Sigmoid colon (tissue), 7 donors: ENCODE measurements around the gene CD200. TPM values are rescaled to one million over a fixed set of nuclear protein-coding genes. Genes with fewer than 3 reads are reported as not detected.

Experiments
- DNase-seq: peaks from one replicate; pipeline ENCODE4 v3.0.0-alpha.2; 2019
- H3K27ac ChIP-seq, 4 donors: fragments of 200-600 bp; sonication (generic); one replicate each; pipeline ENCODE4 v1.5.1; 2016 to 2019; ENCODE audit warnings: mild to moderate bottlenecking in 1 of 4
- H3K27me3 ChIP-seq, 3 donors: fragments of 200-600 bp; sonication (generic); one replicate each; pipeline ENCODE4 v1.5.1; 2019; ENCODE audit warnings: mild to moderate bottlenecking in 1 of 3
- H3K36me3 ChIP-seq, 4 donors: fragments of 200-600 bp; sonication (generic); one replicate each; pipeline ENCODE4 v1.5.1; 2016 to 2019
- H3K4me1 ChIP-seq, 4 donors: fragments of 200-600 bp; sonication (generic); one replicate each; pipeline ENCODE4 v1.5.1; 2017 to 2019
- H3K4me3 ChIP-seq, 4 donors: fragments of 200-600 bp; sonication (generic); one replicate each; pipeline ENCODE4 v1.5.1; 2017 to 2019; ENCODE audit warnings: mild to moderate bottlenecking in 2 of 4, moderate library complexity in 1 of 4
- H3K9me3 ChIP-seq, 4 donors: fragments of 200-600 bp in 3 of 4; sonication (generic) in 3 of 4; one replicate each; pipeline versions ENCODE4 v1.5.1 to v1.6.1; 2013 to 2019
- EP300 ChIP-seq, 4 donors: sonication (generic); formaldehyde crosslinking; IDR thresholded peaks; one replicate each; pipeline ENCODE4 v1.6.1; 2017; ENCODE audit warnings: antibody characterized with exemption in 4 of 4
- POLR2A ChIP-seq, 2 donors: fragments of 450-650 bp; IDR thresholded peaks; one replicate each; pipeline ENCODE4 v1.6.1; 2016; ENCODE audit warnings: antibody characterized with exemption in 2 of 2, mild to moderate bottlenecking in 2 of 2, moderate library complexity in 2 of 2
- POLR2AphosphoS5 ChIP-seq, 4 donors: sonication (generic); formaldehyde crosslinking; IDR thresholded peaks; one replicate each; pipeline ENCODE4 v1.6.1; 2017; ENCODE audit warnings: antibody characterized with exemption in 4 of 4
- WGBS, 2 donors: extraction: QIAGEN DNeasy Blood & Tissue Kit; methylation state at CpG; one replicate each; pipeline ENCODE4 v1.1.7; 2013; 5-methylcytosine and 5-hydroxymethylcytosine counted together
- intact Hi-C: fragments of 100-400 bp; cut with DNase I; formaldehyde crosslinking; loops from one replicate; pipeline ENCODE4 v1.15.1; 2023
- polyA plus RNA-seq, 3 donors: library from polyadenylated mRNA; stranded (reverse); fragments of 200-250 nt; gene quantifications; one replicate each; pipeline ENCODE4 v1.2.3, GENCODE V29; 2013
- total RNA-seq, 4 donors: library from RNA; depleted of rRNA; stranded (reverse); fragments of >200 nt; gene quantifications; one replicate each; pipeline ENCODE4 v1.1.0, GENCODE V29; 2016
- TF ChIP-seq, protein P1 (sequence below), 4 experiments: fragments of 450-650 bp in 3 of 4; fragments of 200-600 bp in 1 of 4; IDR thresholded peaks; one replicate each; pipeline ENCODE4 v1.5.1; 2016 to 2019; ENCODE audit warnings: antibody characterized with exemption in 4 of 4, mild to moderate bottlenecking in 3 of 4, moderate library complexity in 2 of 4
- donor health status: healthy with polysubstance abuse.
- donor health status: Bipolar disorder and iron deficiency.
- donor health status: healthy.

The CD200 gene
- total and polyA plus RNA-seq, 7 donors: 1.2 to 13.0 (median 4.6) TPM

DNA sequence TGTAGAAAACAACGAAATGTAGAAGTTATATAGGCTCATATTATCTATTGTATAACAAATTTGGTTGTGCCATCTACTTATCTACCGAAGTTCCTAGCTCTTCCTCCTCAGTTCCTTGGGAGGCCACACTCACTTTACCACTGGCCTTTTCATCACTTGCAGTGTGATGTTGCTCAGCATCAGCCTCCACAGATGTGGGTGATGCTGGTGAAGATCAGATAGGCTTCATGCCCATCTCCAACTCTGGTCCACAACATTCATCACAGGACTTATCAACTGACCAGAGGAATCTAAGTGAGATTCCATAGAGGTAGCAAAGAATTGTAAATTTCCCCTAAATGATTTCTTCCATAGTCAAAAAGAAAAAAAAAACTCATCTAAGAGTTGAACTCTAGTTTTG, 8.4 kb downstream of the CD200 start:
- 91 to 96% methylated on average over 2 of the region's 2 CpGs for WGBS, 2 donors
- Histone ChIP-seq H3K9me3 (no peaks in the 10 kb centered on the region), H3K4me1 (peaks cover 0 to 12% (median 3%) of the 10 kb centered on the region in 4 donors), H3K27me3 (no peaks in the 10 kb centered on the region), H3K27ac (no peak overlapping the region), H3K4me3 (no peak overlapping the region), H3K36me3 (peaks cover 0 to 15% (median 0%) of the 10 kb centered on the region in 4 donors)
- DNase-seq: no peak
- intact Hi-C loops: no loop called here
- TF ChIP-seq POLR2AphosphoS5 (IDR thresholded peaks at IDR 0.05): no peak
- TF ChIP-seq, protein P1, sequence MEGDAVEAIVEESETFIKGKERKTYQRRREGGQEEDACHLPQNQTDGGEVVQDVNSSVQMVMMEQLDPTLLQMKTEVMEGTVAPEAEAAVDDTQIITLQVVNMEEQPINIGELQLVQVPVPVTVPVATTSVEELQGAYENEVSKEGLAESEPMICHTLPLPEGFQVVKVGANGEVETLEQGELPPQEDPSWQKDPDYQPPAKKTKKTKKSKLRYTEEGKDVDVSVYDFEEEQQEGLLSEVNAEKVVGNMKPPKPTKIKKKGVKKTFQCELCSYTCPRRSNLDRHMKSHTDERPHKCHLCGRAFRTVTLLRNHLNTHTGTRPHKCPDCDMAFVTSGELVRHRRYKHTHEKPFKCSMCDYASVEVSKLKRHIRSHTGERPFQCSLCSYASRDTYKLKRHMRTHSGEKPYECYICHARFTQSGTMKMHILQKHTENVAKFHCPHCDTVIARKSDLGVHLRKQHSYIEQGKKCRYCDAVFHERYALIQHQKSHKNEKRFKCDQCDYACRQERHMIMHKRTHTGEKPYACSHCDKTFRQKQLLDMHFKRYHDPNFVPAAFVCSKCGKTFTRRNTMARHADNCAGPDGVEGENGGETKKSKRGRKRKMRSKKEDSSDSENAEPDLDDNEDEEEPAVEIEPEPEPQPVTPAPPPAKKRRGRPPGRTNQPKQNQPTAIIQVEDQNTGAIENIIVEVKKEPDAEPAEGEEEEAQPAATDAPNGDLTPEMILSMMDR (IDR thresholded peaks at IDR 0.05): no peak
- no peak for TF ChIP-seq EP300 (IDR thresholded peaks at IDR 0.05)
- no peak for TF ChIP-seq POLR2A (IDR thresholded peaks at IDR 0.05)

DNA sequence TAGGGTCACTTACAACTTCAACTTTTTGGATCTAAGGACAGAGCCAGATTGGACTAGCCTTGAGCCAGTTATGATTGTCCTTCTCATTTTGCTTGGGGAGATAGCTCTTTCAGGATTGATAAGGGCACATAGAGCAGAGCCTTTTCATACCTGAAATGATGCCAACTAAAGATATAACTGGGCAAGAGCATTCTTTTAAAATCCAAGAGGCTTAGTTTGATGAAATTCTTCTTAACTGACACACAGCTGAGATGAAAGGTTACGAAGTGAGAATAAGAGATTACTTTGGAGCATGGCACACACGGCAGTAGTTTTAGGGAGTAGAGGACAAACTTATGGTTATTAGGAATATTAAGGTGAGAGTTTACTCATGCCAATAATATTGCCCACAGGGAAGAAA, 12.7 kb downstream of the CD200 start:
- intact Hi-C loops: no loop called here
- H3K4me3 ChIP-seq: no peak overlapping the region
- TF ChIP-seq EP300 (IDR thresholded peaks at IDR 0.05) (no peak), POLR2AphosphoS5 (IDR thresholded peaks at IDR 0.05) (no peak), POLR2A (IDR thresholded peaks at IDR 0.05) (no peak)
- TF ChIP-seq, protein P1 (IDR thresholded peaks at IDR 0.05): no peak
- no peak overlapping the region for H3K27ac ChIP-seq
- H3K27me3 ChIP-seq: no peaks in the 10 kb centered on the region
- WGBS, 2 donors: 96% methylated on average over 2 of the region's 2 CpGs
- no peak for DNase-seq
- peaks cover 0 to 33% (median 0%) of the 10 kb centered on the region in 4 donors for H3K36me3 ChIP-seq
- H3K4me1 ChIP-seq: no peaks in the 10 kb centered on the region
- H3K9me3 ChIP-seq: no peaks in the 10 kb centered on the region

DNA sequence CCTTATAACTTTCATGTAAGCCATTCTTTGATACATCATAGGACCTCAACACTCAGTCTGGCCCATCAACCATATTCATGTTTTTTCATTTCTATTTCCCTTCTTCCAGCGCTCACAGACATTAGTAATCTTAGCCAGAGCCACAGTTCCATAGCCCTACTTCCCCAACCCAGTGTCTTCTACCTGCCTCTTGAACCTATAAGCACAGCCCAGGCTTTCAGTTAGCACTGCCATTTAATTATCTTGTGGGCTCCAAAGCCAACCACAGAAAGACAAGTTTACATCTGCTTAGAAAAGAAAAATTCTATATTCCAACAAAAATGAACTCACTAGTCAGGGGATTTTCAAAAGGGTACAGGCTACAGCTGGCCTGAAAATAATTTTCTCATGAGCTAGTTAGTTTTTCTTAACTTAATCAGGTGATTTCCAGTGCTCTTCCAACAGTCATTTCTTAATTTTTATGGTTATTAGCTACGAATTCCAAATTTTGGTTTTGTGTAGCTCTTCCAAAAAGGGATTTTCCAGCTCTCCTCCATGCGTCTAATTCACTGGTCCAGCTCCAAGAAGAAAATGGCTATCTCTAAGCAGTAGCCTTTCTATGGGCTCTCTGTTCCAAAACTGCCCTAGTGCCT, 13.7 kb downstream of the CD200 start:
- intact Hi-C loops: no loop called here
- Histone ChIP-seq H3K4me1 (no peaks in the 10 kb centered on the region), H3K9me3 (no peaks in the 10 kb centered on the region), H3K36me3 (peaks cover 0 to 33% (median 0%) of the 10 kb centered on the region in 4 donors), H3K27ac (no peak overlapping the region), H3K4me3 (no peak overlapping the region), H3K27me3 (no peaks in the 10 kb centered on the region)
- 81 to 88% methylated on average over 3 of the region's 3 CpGs for WGBS, 2 donors
- DNase-seq: no peak
- no peak for TF ChIP-seq POLR2A (IDR thresholded peaks at IDR 0.05)
- no peak for TF ChIP-seq EP300 (IDR thresholded peaks at IDR 0.05)
- no peak for TF ChIP-seq POLR2AphosphoS5 (IDR thresholded peaks at IDR 0.05)
- TF ChIP-seq, protein P1 (IDR thresholded peaks at IDR 0.05): no peak

DNA sequence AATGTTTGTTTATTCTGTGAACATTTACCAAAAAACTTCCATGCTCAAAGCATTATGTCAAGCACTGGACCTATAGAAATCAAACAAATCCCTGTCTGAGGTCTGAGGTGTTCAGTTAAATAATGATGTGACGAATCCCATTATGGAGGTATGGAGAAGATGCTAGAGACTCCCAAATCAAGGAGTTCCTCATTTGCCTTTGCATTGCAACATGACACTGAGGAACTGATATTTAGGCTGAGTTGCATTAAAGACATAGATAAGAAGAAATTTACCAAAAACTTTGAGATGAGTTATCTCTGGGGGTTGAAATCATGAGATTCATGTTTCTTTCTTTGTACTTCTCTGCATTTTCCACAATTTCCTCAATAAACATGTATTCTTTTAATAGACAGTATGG, 16.0 kb downstream of the CD200 start:
- DNase-seq: no peak
- TF ChIP-seq EP300 (IDR thresholded peaks at IDR 0.05) (no peak), POLR2A (IDR thresholded peaks at IDR 0.05) (no peak)
- TF ChIP-seq, protein P1 (IDR thresholded peaks at IDR 0.05): no peak
- H3K4me3 ChIP-seq: no peak overlapping the region
- intact Hi-C loops: no loop called here
- 91 to 95% methylated on average over 1 of the region's 1 CpG for WGBS, 2 donors
- no peaks in the 10 kb centered on the region for H3K4me1 ChIP-seq
- peaks cover 0 to 33% (median 0%) of the 10 kb centered on the region in 4 donors for H3K36me3 ChIP-seq
- no peak overlapping the region for H3K27ac ChIP-seq
- no peaks in the 10 kb centered on the region for H3K27me3 ChIP-seq
- H3K9me3 ChIP-seq: no peaks in the 10 kb centered on the region

DNA sequence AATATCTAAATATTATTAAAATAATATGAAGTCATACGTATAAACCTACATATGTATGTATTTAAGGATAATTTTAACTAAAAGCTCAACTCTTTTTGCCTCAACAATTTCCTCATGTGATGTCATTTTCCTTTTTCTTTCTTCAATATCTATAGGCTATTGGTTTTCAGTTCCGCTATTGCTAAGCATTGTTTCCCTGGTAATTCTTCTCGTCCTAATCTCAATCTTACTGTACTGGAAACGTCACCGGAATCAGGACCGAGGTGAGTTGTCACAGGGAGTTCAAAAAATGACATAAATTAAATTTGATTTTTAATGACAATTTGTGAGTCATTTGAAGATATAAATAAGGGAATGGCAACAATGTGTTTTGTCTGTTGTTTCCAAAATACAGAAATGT, 16.6 kb downstream of the CD200 start:
- Histone ChIP-seq H3K9me3 (no peaks in the 10 kb centered on the region), H3K36me3 (peaks cover 0 to 31% (median 0%) of the 10 kb centered on the region in 4 donors), H3K4me3 (no peak overlapping the region), H3K27me3 (no peaks in the 10 kb centered on the region), H3K4me1 (no peaks in the 10 kb centered on the region), H3K27ac (no peak overlapping the region)
- DNase-seq: no peak
- 93 to 94% methylated on average over 6 of the region's 6 CpGs for WGBS, 2 donors
- TF ChIP-seq, protein P1 (IDR thresholded peaks at IDR 0.05): no peak
- TF ChIP-seq POLR2A (IDR thresholded peaks at IDR 0.05) (no peak), EP300 (IDR thresholded peaks at IDR 0.05) (no peak), POLR2AphosphoS5 (IDR thresholded peaks at IDR 0.05) (no peak)
- intact Hi-C loops: no loop called here
